HG03097 (cell line): ENCODE results near the gene SLC39A11.
"Not testable (repeated sequence)": the region's sequence is repeated elsewhere in the genome, so short reads cannot be mapped to it uniquely, and the experiment has no call there.

Experiments
- ATAC-seq: cut with Tn5 transposase; IDR thresholded peaks from one replicate; pipeline ENCODE4 v1.9.1; 2021; ENCODE audit not compliant: unreplicated experiment, low FRiP score

Gene SLC39A11

GRCh38 chr17:73013816-73014663 lies 78.4 kb downstream of the SLC39A11 start:
- no peak for ATAC-seq

- ATAC-seq: no peak
Measured at GRCh38 chr17:73013301-73013700, 79.2 kb downstream of the SLC39A11 start.

DNA sequence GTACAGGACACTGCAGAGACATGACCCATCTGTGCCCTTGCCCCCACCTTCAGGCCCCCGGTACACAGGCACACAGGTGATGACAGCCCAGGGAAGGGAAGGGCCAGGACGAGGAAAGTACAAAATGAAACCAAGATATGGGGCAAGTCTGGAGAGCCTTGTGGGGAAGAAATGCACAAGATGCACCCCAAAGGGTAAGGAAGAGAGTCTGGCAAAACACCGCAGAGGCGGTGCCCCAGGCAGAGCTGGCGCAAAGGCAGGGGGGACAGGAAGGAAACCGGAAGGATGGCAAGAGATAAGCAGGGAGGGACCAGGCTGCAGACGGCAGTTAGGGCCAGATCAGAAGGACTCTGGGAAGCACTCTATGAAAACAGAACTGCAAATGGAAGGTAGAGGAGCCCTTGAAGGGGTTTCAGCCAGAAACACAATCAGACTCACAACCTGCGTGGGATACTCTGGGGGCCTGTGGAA lies 81.4 kb downstream of the SLC39A11 start:
- no peak for ATAC-seq

GRCh38 chr17:73010414-73010813 lies 82.1 kb downstream of the SLC39A11 start:
- ATAC-seq: no peak

DNA sequence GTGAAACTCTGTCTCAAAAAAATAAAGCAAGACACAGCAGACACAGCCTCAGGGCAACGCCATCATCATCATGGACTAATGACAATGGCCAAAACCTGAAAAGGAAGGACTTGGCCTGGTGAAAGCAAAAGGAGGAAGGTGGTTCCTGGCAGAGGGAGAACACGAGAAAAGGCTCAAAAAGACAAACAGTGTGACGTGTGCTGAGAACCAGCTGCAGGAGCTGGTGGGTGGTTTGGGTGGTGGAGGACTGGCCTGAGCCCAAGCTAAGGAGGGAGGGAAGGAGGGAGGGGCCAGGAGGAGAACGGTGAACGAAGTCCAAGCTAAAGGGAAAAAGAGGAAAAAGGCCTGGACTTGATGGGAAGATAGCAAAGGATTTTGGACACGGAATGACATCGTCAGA lies 85.1 kb downstream of the SLC39A11 start:
- ATAC-seq: no peak

DNA sequence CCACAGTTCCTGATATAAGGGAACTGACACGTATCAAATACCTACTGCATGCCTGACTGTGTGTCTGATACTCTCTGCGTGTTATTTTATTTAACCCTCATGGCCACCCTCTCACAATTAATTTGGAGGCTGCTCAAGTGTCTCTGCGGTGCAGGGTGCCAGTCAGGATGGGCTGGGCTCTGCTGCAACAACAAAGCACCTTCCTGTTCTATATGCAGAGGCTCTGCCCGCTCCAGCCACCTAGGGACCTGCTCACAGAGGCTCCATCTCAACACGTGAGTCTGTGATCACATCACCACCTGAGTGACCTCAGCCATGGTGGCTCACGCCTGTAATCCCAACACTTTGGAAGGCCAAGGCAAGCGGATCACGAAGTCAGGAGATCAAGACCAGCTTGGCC lies 87.1 kb downstream of the SLC39A11 start:
- no peak for ATAC-seq

DNA sequence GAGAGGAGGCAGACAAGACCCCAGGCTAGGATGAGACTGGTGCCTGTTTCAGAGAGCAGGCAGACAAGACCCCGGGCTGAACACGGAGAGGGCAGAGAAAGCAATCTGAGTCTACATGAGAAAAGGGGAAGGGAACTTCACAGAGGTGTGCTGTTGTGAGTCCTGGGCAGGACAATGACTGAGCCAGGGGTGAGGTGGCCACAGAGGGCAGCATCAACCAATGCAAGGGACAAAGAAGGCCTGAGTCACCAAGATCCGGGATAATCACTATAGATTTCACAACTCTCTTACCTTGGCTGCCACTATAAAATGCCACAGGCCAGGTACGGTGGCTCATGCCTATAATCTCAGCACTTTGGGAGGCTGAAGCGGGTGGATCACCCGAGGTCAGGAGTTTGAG lies 89.0 kb downstream of the SLC39A11 start:
- no peak for ATAC-seq

DNA sequence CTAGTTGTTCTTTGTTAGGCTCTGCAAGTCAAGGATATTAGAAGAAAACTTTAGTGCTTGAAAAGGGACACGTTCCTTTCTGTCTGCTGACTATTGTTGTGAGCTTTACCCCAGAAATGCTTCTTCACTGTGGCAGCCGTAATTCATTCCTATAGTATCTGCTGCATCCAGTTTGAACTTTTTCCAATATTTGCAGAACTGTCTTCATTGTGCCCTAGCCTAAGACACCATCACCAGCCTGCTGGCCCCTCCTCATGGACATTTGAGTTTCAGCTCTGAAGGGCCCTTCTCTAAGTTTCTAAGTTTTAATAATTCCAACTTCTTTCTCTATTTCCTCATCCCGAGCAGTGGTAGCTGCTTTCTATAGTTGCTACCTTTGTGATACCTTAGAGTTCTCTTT lies 91.7 kb downstream of the SLC39A11 start:
- ATAC-seq: no peak

GRCh38 chr17:72999474-72999873 lies 93.0 kb downstream of the SLC39A11 start:
- ATAC-seq: not testable (repeated sequence)

DNA sequence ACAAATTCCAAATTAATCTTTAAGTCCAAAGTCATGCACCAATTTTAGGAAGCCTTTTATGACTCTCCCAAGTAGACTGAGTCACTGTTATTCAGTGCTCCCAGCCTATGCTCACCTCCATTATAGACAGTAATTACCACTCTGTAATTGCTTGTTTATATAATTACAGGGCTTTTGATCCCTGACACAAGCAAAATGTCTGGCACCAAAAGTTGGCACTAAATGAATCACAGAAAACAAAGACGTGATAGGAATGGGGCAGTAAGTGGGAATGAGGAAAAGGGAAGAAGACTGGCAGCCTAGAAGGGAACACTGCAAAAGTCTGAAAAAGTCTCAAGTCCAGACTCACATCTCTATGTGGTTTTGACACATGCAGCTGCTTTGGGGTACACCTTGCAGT lies 94.1 kb downstream of the SLC39A11 start:
- ATAC-seq: no peak

- ATAC-seq: no peak
Measured at GRCh38 chr17:72997559-72997958, 94.9 kb downstream of the SLC39A11 start.

- no peak for ATAC-seq
Measured at GRCh38 chr17:72996791-72997190, 95.7 kb downstream of the SLC39A11 start.

- ATAC-seq: no peak
Measured at GRCh38 chr17:72995008-72995656, 97.4 kb downstream of the SLC39A11 start.

DNA sequence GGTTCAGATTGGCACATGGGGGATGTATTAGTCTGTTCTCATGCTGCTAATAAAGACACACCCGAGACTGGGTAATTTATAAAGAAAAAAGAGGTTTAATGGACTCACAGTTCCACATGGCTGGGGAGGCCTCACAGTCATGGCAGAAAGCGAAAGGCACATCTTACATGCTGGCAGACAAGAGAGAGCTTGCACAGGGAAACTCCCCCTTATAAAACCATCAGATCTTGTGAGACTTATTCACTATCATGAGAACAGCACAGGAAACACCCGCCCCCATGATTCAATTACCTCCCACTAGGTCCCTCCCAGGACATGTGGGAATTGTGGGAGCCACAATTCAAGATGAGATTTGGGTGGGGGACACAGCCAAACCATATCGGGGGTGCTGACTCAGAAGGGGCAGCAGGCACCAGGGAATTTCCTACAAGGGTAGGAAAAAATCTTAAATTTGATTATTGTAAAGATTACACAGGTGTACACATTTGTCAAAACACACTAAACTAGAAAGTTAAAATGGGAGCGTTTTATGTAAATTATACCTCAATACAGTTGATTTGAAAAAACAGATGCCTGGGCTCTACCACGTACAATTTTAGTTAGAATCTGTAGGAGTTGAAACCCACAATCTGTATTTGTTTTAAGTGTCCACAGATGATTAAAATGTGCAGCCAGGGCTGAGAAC lies 99.6 kb downstream of the SLC39A11 start:
- ATAC-seq: not testable (repeated sequence)

GRCh38 chr17:72991651-72992050 lies 100.8 kb downstream of the SLC39A11 start:
- ATAC-seq: no peak

- ATAC-seq: no peak
Measured at GRCh38 chr17:72989074-72989610, 103.3 kb downstream of the SLC39A11 start.

- ATAC-seq: no peak
Measured at GRCh38 chr17:72988451-72988850, 104.0 kb downstream of the SLC39A11 start.

DNA sequence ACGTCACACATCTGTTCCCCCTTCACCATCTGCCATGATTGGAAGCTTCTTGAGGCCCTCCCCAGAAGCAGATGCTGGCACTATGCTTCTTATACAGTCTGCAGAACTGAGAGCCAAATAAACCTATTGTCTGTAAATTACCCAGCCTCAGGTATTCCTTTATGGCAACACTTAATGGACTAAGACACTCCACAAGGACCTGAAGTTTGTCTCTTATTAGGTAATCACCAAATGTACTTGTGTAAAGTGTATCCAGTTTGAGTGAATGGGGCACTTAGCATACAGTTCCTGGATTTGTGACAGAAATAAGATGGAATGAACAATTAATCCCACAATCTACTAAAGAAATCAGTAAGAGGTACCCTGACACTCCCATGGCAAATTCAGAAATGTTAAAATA lies 105.3 kb downstream of the SLC39A11 start:
- no peak for ATAC-seq

DNA sequence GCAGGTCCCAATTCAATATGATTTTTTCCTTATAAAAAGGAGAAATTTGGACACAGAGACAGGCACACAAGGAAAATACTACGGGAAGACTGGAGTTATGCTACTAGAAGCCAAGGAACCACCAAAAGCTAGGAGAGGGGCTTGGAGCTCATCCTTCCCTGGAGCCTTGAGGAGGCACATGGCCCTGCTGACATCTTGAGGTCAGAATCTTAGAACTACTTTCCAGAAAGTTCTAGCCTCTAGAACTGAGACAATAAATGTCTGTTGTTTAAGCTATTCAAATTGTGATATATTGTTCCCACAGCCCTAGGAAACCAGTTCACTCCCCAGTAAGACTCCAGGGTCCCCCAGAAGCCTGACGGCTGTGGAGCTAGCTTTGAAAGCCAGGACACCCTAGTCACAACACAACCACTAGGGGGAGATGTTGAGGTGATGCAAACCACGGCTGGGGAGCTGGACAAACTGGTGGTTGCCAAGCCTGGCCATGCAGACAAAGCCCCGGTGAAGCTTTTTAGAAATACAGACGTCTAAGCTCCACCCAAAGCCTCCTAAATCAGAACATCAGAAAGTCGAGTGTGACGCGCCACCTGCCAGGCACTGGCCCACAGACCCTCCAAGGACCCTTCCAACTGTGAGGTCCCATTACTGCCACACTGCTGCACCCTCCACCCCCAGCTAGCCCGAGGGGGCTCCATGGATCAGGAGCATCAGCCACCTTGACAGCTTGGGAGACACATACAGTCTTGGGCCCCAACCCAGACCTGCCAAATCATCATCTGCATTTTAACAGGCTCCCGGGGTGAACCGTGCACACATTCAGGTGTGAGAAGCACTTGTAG lies 106.4 kb downstream of the SLC39A11 start:
- no peak for ATAC-seq

- no peak for ATAC-seq
Measured at GRCh38 chr17:72984926-72985325, 107.6 kb downstream of the SLC39A11 start.
